Activated CD8-positive, alpha-beta memory T cell treated with anti-CD3 and anti-CD28 coated beads for 1 hour (primary cell): ENCODE results near the gene TLR2.

Experiments used
- DNase-seq, 2 donors: peaks; one replicate each; pipeline ENCODE4 v3.0.0-alpha.2; 2020; ENCODE audit warnings: low read depth in 1 of 2; ENCODE audit errors: extremely low read depth in 1 of 2

TLR2 gene

GRCh38 chr4:153684182-153684970, at the start of gene TLR2:
Gene TLR2, plus strand, starts transcription at chr4:153684280. Its CDS starts 18,628 bp downstream, at chr4:153702908.
- peak in 1 of 2 donors; percentile 42 for DNase-seq

GRCh38 chr4:153634738-153635353, 49.2 kb upstream of the TLR2 start:
- DNase-seq = no peak

- no peak for DNase-seq
These were observed 48.2 kb upstream of the TLR2 start for GRCh38 chr4:153635846-153636245.

GRCh38 chr4:153637201-153637600, 46.9 kb upstream of the TLR2 start:
- DNase-seq = no peak

- no peak for DNase-seq
These were observed 46.1 kb upstream of the TLR2 start for GRCh38 chr4:153638011-153638410.

GRCh38 chr4:153638999-153639398, 45.1 kb upstream of the TLR2 start:
- no peak for DNase-seq

- DNase-seq = no peak
These were observed 44.0 kb upstream of the TLR2 start for GRCh38 chr4:153639833-153640802.

- DNase-seq = no peak
These were observed 42.5 kb upstream of the TLR2 start for GRCh38 chr4:153641532-153641931.

- DNase-seq = no peak
These were observed 40.4 kb upstream of the TLR2 start for GRCh38 chr4:153643406-153644383.

GRCh38 chr4:153645183-153645582, 38.9 kb upstream of the TLR2 start:
- no peak for DNase-seq

GRCh38 chr4:153646261-153646660, 37.8 kb upstream of the TLR2 start:
- no peak for DNase-seq

GRCh38 chr4:153646978-153647377, 37.1 kb upstream of the TLR2 start:
- DNase-seq = no peak

GRCh38 chr4:153647975-153648374, 36.1 kb upstream of the TLR2 start:
- no peak for DNase-seq

- DNase-seq = no peak
These were observed 34.5 kb upstream of the TLR2 start for GRCh38 chr4:153649572-153649991.

- no peak for DNase-seq
These were observed 33.0 kb upstream of the TLR2 start for GRCh38 chr4:153651116-153651515.

GRCh38 chr4:153651587-153651986, 32.5 kb upstream of the TLR2 start:
- peak in 1 of 2 donors; percentile 14 for DNase-seq

GRCh38 chr4:153652051-153652784, 31.9 kb upstream of the TLR2 start:
- DNase-seq = no peak

- no peak for DNase-seq
These were observed 29.0 kb upstream of the TLR2 start for GRCh38 chr4:153655002-153655541.

- DNase-seq = no peak
These were observed 28.2 kb upstream of the TLR2 start for GRCh38 chr4:153655928-153656327.
